ENCODE results near the gene HDAC1.

- TF ChIP-seq FOXM1 (IDR thresholded peaks at IDR 0.05; ENCODE audit: low read depth) (no peak), ELF1 (IDR thresholded peaks at IDR 0.05) (no peak), EP300 (IDR thresholded peaks at IDR 0.05; ENCODE audit: borderline replicate concordance in 1 of 2, low read depth in 1 of 2, low read length in 1 of 2) (no peak), REST (IDR thresholded peaks at IDR 0.05; ENCODE audit: low read depth, low read length) (no peak), CTCF (IDR thresholded peaks at IDR 0.05) (no peak), JUND (IDR thresholded peaks at IDR 0.05) (no peak), RAD21 (IDR thresholded peaks at IDR 0.05; ENCODE audit: low read length) (no peak), IRF3 (IDR thresholded peaks at IDR 0.05; ENCODE audit: low read depth, low read length) (no peak), RCOR1 (IDR thresholded peaks at IDR 0.05; ENCODE audit: low read length) (no peak), CHD2 (IDR thresholded peaks at IDR 0.05; ENCODE audit: low read length, partially characterized antibody) (no peak), ZBTB33 (IDR thresholded peaks at IDR 0.05; ENCODE audit: borderline replicate concordance, low read depth) (no peak), EZH2phosphoT487 (IDR thresholded peaks at IDR 0.05; ENCODE audit: borderline replicate concordance, low read depth) (no peak), SMC3 (IDR thresholded peaks at IDR 0.05; ENCODE audit: low read depth, low read length) (no peak)
Observed at GRCh38 chr1:32336591-32336932, 44.7 kb downstream of the HDAC1 start.
